NCI-H1048 (cell line): ENCODE measurements around the gene AP3B1.
"Not testable (repeated sequence)": the region's sequence is repeated elsewhere in the genome, so short reads cannot be mapped to it uniquely, and the experiment has no call there.

ENCODE experiments used
- DNase-seq: peaks from one replicate; lab custom pipeline; 2025; lab: John Stamatoyannopoulos, UW

Gene AP3B1

DNA sequence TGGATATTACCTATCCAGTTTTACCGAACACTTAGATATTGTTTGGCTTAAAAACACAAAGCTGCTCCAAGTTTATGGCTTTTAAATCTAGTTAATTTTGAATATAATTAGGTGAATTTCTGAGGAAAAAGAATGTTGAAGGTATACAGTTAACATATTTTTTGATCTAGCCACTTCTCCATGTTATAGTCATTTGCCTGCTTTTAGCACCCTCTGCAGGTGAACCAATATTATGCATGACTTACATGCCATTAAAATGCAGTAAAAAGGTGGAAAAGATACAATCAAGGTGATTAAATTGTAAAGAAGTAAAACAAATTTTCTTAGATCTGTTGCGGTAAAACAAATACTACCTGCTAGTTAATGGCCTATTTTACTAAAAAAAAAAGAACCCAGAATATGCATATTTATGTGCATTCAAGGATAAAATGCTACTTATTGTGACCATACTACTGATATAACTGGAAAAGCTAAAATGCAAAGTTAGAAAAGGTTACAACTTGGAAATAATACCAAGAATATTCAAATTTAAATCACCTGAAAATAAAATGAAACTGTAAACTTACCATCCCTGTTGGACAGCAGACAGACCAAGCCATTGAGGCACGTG, 132.1 kb downstream of the AP3B1 start:
- DNase-seq: peak; percentile 4

DNA sequence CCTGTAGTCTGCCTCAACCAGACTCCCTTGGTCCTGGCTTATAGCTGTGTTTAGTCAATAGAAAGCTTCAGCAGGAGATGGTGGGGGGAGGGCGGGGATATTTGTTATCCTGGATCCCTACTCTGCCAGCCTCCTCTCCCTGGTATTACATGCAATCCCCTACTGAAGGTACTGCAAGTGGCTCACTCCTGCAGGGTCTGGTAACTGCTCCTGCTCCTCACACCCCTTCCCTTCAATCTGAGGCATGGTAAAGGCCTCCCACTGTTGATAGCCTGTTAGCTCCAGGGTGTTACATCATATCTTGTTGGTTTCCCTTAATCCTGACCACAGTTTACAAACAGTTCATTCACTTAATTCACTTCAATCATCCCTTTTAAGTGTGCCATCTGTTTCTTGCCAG, 137.5 kb downstream of the AP3B1 start:
- no peak for DNase-seq

DNA sequence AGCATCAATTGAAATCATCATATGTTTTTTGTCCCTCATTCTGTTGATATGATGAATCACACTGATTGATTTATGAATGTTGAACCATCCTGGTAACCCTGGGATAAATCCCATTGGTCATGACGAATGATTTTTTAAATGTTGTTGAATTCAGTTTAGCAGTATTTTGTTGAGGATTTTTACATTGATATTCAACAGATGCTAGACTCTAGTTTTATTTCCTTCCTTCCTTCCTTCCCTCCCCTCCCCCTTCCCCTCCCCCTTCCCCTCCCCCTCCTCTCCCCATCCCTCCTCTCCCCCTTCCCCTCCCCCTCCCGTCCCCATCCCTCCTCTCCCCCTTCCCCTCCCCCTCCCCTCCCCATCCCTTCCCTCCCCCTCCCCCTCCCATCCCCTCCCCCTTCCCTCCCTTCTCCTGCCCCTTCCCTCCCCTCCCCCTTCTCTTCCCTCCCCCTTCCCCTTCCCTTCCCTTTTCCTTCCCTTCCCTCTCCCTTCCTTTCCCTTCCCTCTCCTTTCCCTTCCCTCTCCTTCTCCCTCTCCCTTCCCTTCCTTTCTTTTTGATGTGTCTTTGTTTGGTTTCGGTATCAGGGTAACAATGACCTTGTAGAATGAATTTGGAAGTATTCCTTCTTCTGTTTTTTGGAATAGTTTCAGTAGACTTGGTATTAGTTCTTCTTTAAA, 142.8 kb downstream of the AP3B1 start:
- no peak for DNase-seq

DNA sequence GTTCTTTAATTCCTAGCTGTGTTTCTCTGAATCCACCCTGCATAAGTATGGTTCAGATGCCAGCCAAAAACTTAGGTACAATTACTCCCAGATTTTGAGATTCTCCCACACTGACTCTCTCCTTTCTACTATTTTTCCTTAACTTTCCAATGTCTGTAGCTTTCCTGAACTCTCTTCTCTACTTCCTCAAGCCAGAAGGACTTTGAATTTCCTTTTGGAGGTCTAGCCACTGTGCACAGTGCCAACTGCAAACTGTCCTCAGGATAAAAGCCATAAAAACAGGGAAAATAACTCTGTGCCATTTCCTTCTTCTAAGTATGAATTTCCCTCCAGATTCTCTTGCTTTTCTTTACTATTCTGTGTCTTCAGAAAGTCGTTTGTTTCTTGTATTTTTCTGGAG, 157.2 kb downstream of the AP3B1 start:
- no peak for DNase-seq

DNA sequence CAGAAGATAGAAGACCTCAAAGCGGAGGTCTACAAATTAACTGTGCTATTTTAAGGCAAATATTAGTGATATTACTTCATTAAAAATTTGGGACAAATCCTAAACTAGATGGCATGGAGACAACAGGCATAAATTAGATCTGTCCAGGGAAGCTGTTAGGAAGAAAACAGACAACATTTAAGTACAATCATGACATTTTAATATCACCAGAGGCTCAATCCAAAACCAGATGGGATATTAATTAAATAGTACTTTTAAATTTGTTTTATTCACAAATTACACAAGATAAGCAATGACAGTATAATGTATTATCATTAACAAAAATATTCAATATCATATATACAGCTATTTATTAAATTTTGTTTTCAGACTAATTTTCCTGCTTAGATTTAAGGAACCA, 161.1 kb downstream of the AP3B1 start:
- no peak for DNase-seq

DNA sequence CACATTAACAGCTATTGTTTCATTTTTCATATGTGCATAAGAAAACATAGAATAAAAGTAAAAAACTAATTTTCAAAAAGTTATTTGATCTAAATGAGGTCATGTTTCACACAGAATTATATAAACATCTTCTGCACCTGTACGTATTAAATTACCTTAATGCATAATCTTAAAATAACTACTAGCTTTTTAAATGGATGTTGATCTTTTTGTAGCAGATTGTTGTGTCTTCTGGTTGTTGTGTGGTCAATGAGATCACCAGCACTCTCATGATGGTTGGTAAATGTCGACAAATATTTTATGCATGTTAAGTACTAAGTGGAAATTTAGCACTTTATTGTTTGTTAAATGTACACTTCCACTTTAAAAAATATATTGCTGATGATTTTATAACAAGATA, 162.0 kb downstream of the AP3B1 start:
- no peak for DNase-seq

DNA sequence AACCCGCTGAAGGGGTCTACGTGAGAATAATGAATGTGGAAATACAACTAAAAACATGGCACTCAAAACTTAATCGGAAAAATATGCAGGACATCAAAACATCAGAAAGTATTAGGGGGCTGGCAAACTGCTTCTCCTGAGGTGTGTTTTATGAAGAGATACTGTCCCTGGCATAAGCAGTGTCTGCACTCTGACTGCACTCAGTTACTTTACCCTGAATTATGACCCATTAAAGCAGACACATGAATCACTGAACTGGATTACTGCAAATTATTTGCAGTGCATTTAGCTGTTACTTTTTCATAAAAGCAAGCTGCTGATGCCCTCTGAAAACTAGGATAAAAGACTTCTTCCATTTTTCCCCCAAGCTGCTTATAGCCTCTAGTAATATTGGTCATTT, 164.9 kb downstream of the AP3B1 start:
- DNase-seq: no peak

DNA sequence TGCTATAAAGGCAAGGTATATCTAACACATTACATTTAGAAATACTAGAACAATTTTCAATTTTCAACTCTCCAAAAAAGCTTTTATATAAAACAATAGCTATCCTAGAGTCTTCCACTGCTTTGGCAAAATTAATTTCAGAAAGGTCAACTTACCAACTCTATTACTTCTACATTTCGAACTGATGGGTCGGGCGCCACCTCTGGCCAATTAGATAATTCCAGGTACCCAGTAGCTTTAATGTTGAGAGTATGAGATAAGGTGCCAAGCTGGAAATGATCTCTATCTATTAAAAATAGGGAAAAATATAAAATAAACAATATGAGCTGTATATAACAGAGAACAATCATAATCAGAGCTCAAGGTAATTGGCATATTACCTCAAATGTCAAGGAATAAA, 166.6 kb downstream of the AP3B1 start:
- DNase-seq: no peak

DNA sequence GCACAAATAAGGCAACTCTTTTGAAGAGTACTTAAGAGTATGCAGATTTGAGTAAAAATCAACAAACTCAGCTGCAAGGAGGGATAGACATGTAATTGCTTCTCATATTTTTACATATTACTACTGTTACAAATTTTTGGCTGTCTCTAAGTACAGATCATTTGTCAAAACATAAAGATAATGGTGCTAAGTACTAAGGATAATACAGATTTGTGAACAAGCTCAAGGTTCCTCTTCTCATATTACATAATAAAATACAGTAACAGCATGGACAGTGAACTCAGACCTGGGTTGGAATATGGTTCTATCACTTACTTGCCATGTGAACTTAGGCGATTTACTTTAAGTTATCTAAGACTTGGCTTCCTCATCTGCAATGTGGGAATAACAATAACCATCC, 168.0 kb downstream of the AP3B1 start:
- no peak for DNase-seq

DNA sequence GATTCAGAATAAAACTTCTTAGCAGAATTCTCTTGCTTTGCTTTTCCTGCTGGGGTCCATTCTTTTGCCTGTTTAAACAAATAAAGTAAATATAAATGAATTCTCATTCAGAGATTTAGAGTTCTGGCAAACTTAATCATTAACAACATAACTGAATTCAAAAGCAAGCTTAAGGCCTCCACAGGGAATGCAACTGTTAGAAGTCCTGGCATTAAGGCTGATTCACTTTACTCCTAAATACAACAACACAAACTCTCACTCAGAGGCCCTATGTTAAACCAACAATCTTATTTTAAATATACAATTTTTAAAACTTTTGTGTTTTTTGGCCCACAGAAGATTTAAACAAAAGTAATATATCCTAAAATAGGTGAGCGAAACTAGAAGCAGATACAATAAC, 178.3 kb downstream of the AP3B1 start:
- DNase-seq: no peak

DNA sequence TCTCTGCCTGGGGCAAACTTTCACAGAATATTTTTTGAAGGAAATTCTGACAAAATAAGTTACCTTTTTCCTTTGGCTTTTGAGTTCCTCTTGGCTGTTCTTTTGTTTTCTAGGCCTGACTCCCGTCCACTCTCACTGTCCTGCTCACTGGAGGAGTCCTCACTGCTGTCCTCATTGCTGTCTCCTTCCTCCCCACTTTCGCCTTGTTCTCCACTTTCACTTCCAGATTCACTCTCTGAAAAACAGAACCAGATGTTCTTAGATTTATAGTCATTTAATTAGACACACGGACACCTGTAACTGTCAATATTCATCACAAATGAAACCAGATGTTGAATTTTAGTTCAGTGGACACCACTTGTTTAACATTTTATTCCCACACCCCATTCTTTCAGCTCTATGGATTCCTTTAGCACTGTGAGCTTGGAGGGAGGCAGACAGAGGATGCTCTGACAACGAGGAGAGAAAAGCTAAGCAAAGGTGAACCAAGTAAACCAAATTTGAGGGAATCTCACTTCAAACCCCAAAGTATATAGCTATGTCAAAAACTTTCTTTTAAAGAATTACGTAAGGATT, 180.7 kb downstream of the AP3B1 start:
- no peak for DNase-seq

DNA sequence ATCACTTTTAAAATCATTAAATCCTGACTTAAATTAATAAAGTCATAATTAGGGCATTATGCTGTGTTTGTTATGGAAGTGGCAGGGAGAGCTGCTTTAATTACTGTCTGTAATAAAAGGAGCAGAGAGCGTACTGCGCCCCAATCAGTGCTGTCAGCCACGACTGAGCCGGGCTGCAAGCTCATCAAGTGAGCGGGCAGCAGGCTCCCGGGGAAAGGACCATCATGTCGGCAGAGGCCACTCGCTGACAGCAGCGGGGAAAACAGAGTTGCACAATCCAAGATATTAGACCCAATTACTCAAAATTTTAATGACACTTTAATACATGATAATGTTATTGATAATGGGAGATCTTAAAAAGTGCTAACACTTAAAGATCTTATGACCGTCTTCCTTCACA, 181.6 kb downstream of the AP3B1 start:
- no peak for DNase-seq

DNA sequence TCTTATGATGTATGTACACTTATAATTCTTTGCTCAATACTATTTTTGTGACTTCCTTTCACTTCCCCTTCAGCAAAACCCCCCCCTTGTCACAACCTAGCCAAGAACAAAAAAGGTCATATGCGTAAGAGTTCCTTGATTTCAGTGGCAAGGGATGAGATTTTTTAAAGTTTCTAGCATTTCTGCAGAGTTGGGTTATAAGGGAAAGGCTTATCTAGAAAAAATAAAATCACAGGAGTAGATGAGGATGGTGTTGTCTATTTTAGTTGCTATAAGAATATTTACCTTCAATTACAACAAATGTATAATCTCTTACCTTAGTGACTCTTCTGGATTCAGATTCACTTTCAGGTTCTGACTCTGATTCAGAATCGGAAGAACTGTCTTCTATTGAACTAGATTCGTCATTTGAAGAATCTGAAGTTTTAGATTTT, 184.6 kb downstream of the AP3B1 start:
- no peak for DNase-seq

DNA sequence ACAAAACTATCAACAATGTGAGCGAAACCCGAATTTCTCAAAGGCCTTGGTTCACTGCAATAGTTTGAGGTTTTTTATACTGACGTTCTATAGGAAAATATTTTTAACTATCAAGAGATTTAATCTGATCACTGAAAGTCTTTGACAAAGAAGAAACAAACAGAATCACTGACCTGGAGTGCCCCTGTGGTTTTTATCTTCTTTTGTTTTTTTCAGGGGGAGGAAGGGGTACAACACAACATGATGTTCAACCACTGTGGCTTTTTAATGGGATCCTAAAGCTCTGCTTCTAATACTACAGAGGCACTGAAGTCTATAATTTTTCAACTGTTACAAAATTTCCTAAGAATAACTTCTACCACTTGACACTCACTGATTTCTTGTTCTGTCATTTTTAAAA, 185.9 kb downstream of the AP3B1 start:
- no peak for DNase-seq

DNA sequence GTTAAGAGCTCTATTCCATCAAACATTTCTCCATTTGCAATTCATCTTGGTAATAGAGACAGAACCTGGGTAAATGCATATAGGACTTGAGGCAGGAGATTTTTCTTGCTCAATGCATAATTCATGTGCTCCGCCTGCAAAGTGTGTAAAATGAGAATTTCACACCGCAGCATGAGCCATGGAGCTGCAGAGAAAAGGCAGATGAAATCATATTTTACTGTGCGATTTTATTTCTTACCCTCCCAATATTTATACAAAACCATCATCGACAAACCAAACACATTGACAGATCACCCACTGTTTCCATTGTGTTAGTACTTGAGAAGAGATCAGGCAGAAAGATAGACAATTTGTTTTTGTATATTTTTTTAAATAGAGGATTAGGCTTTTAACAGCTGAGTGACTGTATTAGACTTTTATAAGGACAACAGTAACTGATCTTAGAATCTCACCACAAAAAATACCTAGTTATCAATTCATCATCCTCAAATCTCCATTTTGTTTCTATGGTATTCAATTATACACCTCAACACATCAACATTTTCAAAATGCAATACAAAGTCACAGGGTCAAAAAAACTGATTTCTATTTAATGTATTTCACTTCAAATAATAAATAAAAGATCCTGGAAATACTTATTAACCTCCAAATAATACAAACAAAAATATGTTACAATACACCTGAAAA, 191.1 kb downstream of the AP3B1 start:
- no peak for DNase-seq

DNA sequence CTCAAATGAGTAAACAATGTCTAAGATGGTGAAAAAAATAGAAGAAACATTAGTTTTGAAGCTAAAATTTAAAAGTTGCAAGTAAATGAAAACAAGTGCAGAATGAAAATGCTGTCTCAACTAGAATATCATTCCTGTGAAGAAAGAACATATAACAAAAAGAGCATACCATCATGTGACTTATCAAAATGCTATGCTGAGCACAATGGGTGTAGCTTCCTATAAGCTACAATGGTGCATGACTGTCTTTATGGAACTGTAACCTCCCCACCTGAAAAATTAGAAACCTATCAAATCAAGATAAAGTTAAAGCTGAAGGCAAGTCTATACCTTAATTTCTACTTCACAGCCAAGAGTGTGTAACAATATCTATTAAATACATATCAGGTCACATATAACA, 192.0 kb downstream of the AP3B1 start:
- DNase-seq: no peak

DNA sequence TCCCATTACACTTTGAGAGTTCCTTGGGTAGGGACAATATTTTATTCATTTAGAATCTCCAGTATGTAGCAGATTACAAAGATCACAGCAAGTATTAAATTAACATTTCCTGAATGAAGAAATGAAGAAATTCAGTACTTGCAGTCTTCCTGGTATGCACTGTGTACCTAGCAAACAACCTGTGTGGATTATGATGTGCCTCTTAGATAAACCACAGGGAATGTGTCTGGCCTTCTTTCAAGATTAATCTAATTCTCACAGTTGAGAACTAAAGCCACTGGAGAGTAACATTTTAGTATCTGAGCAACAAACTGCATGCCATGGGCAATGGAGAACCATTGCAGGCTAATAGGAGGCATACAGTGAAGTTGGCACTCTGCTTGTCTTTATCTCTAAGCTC, 199.4 kb downstream of the AP3B1 start:
- DNase-seq: no peak

DNA sequence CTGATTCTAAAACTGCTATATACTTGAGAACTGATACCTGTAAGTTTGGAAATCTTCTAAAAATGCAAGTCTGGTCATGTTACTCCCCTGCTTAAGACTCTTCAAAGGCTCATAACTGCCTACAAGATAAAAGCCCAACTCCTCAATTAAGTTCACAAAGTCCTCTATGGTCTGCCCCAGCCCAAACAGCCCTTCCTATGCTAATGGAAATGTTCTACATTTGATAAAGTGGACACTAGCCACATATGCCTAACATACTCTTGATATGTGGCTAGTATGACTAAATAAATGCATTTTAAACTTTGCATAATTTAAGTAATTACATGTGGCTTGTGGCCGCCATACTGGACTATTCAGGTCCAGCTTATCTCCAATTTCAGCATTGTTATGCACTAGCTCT, 204.5 kb downstream of the AP3B1 start:
- no peak for DNase-seq

DNA sequence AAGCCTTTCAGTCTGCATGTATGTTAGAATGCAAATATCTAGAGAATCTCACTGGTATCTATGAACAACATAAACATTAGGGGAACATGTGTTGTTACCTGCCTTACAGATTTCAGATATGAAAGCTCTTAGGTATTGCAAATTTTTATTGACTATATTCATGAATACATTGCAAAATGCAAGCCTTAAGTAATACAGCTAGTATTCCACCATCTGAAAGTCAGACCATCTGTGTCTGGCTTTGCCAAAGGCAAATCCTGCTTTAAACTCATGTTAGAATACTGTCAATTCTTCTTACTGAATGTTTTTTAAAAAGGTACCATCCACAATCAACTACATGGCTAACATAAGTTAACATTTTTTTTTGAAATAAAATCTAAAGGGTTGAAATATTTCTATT, 215.6 kb downstream of the AP3B1 start:
- no peak for DNase-seq

DNA sequence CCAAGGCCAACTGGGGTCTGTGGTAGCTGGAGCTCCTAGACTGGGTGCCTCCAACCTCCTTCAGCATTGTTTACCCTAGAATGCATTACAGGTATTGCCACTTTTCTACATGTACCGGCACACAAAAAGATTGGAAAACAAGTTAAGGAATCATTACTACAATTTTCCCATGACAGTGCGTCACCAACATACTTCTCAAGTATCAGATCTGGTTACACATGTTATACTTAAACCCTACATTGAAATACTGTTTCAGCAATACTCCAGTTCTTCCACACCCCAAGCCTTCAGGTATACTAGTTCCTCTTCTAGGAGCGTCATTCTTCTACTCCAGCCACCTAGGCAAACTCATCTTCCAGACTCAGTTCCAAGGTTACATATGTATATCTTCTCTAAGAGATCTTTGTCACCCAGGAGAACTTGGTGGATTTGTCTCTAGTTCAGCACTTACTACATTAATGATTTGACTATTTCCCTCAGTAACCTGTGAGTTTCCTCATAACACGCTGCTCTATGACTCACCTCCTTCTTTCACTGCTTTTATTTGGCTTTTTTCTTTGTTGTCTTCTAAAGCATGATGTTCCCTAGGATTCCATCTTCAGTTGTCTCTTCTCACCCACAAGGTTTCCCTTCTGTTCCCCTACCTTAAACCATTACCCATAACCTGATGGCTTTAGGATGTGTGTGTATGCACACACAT, 217.0 kb downstream of the AP3B1 start:
- DNase-seq: no peak

DNA sequence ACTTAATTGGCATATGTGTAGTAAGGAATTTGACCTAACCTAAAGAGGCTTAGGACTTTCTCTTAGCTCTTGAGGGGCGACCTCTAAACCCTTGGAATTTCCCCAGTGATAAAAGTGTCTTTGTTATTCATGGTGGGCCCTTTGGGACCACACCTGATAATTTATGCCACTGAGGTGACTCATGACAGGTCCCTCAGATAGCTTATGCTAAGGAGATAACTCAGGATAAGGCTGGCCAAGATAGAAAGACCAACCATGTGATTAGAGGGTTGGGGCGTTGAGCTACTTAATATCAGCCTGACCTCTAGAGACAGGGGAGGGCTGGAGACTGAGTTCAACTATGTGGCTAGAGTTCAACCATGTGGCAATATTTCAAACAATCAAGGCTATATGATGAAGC, 218.1 kb downstream of the AP3B1 start:
- no peak for DNase-seq

DNA sequence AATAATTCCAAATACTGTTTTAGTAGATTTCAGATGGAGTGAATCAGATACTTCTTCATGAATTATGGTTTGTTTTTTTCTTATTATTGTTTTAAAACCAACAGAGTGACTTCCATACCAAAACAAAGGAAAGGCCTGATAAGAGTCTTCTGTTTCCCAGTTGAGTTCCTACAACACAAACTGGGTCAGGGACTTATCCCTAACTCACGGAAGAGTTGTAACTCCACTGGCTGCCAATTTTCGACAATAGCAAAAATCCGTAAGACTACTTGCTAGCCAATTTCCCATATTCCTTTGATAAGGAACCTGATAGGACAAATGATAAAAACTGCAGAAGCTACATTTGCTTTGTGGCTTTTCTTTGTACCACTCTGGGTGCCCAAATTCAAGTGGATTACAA, 219.2 kb downstream of the AP3B1 start:
- DNase-seq: no peak

DNA sequence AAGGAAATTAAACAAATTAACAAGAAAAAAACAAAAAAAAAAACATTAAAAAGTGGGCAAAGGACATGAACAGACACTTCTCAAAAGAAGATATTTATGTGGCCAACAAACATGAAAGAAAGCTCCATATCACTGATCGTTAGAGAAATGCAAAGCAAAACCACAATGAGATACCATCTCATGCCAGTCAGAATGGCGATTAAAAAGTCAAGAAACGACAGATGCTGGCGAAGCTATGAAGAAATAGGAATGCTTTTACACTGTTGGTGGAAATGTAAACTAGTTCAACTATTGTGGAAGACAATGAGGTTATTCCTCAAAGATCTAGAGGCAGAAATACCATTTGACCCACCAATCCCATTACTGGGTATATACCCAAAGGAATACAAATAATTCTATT, 223.8 kb downstream of the AP3B1 start:
- DNase-seq: not testable (repeated sequence)
